Esophagus squamous epithelium (tissue), 5 donors: Measurements from ENCODE around the gene NRXN3. TPM values are rescaled to one million over a fixed set of nuclear protein-coding genes. Genes with fewer than 3 reads are reported as not detected.

Experiments
- DNase-seq: peaks from one replicate; lab custom pipeline; 2025; lab: John Stamatoyannopoulos, UW
- H3K27ac ChIP-seq, 4 donors: fragments of 200-600 bp; sonication (generic); one replicate each; pipeline ENCODE4 v1.5.1; 2016 to 2019; ENCODE audit warnings: mild to moderate bottlenecking in 1 of 4
- H3K27me3 ChIP-seq, 4 donors: fragments of 200-600 bp; sonication (generic); 1 replicate in 3 of 4; 2 replicates in 1 of 4; pipeline versions ENCODE4 v1.5.1 to v1.6.0; 2017 to 2021; ENCODE audit warnings: antibody characterized with exemption in 1 of 4
- H3K36me3 ChIP-seq, 3 donors: fragments of 200-600 bp; sonication (generic); one replicate each; pipeline ENCODE4 v1.5.1; 2016 to 2019
- H3K4me1 ChIP-seq, 3 donors: fragments of 200-600 bp; sonication (generic); one replicate each; pipeline ENCODE4 v1.5.1; 2017 to 2019
- H3K4me3 ChIP-seq, 4 donors: fragments of 200-600 bp; sonication (generic); 1 replicate in 3 of 4; 2 replicates in 1 of 4; pipeline ENCODE4 v1.5.1; 2016 to 2019; ENCODE audit warnings: mild to moderate bottlenecking in 2 of 4, moderate library complexity in 1 of 4
- H3K9me3 ChIP-seq, 3 donors: fragments of 200-600 bp; sonication (generic); one replicate each; pipeline ENCODE4 v1.5.1; 2016 to 2019
- CTCF ChIP-seq, 6 experiments: fragments of 450-650 bp in 4 of 6; fragments of 200-600 bp in 2 of 6; sonication (generic) in 2 of 6; IDR thresholded peaks; one replicate each; pipeline ENCODE4 v1.5.1; 2016 to 2019; ENCODE audit warnings: antibody characterized with exemption in 6 of 6, mild to moderate bottlenecking in 4 of 6, moderate library complexity in 4 of 6
- POLR2A ChIP-seq, 4 donors: fragments of 450-650 bp; IDR thresholded peaks; one replicate each; pipeline ENCODE4 v1.6.1; 2017; ENCODE audit warnings: antibody characterized with exemption in 4 of 4, mild to moderate bottlenecking in 4 of 4, moderate library complexity in 3 of 4
- WGBS, 2 donors: methylation state at CpG; one replicate each; pipeline ENCODE4 v1.1.5; 2018; 5-methylcytosine and 5-hydroxymethylcytosine counted together
- intact Hi-C: fragments of 100-400 bp; cut with DNase I; formaldehyde crosslinking; loops from one replicate; pipeline ENCODE4 v1.15.0; 2022
- total RNA-seq, 4 donors: library from RNA; depleted of rRNA; stranded (reverse); fragments of >200 nt; gene quantifications; one replicate each; pipeline ENCODE4 v1.1.0, GENCODE V29; 2016
- donor health status: DM: yes; HTN: yes; CAD: no.

NRXN3 gene
- total RNA-seq, 4 donors from 2014 or later: 0.30 to 15.8 (median 1.5) TPM

- Histone ChIP-seq H3K27me3 (no peaks in the 10 kb centered on the region), H3K36me3 (no peaks in the 10 kb centered on the region), H3K27ac (no peak overlapping the region), H3K4me1 (no peaks in the 10 kb centered on the region), H3K4me3 (no peak overlapping the region), H3K9me3 (no peaks in the 10 kb centered on the region)
- DNase-seq: no peak
- intact Hi-C loops: no loop called here
- TF ChIP-seq POLR2A (IDR thresholded peaks at IDR 0.05): no peak
- TF ChIP-seq CTCF (IDR thresholded peaks at IDR 0.05): no peak
- WGBS, 2 donors: 74% methylated on average over 6 of the region's 20 CpGs; no CpG with 5 or more reads in 1 of the 2 donors
These were observed 73.0 kb downstream of the NRXN3 start for GRCh38 chr14:78243187-78243586.

- H3K36me3 ChIP-seq: no peaks in the 10 kb centered on the region
- no peaks in the 10 kb centered on the region for H3K4me1 ChIP-seq
- intact Hi-C loops: no loop called here
- peaks cover 0 to 6% (median 0%) of the 10 kb centered on the region in 4 donors for H3K27me3 ChIP-seq
- H3K4me3 ChIP-seq: no peak overlapping the region
- H3K9me3 ChIP-seq: no peaks in the 10 kb centered on the region
- no peak for DNase-seq
- H3K27ac ChIP-seq: no peak overlapping the region
- WGBS, 2 donors: 33 to 50% methylated on average over 1 of the region's 1 CpG
- TF ChIP-seq POLR2A (IDR thresholded peaks at IDR 0.05) (no peak), CTCF (IDR thresholded peaks at IDR 0.05) (no peak)
These were observed 75.1 kb downstream of the NRXN3 start for GRCh38 chr14:78245238-78245637.

DNA sequence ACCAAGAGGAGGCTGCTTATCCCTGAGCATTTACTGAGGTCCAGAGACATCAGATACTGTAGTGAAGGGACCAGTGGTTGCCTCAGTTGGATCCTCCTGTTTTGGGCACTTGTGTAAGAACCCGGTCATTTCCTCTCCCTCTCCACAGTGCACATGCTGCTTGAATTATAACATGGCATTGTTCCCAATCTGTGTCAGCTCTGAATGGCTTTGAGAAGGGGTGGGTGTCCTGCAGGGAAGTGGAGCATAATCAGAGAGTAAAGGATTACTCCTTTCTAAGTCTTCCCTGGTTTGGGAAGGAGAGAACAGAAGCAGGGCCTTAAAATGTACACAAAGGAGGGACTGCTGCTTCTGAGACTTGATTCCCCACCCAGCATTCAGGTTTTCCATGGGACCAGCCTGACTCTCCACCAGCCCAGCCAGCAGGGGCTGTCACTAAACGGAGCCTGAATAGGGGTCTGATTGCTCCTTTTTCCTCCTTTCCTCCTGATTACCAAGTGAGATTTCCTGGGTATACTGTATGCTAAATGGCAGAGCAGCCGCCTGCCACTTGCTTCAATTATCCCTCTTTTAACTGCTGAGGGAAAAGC is 78.4 kb downstream of the NRXN3 start:
- TF ChIP-seq POLR2A (IDR thresholded peaks at IDR 0.05) (no peak), CTCF (IDR thresholded peaks at IDR 0.05) (no peak)
- DNase-seq: no peak
- Histone ChIP-seq H3K27ac (no peak overlapping the region), H3K4me1 (no peaks in the 10 kb centered on the region), H3K9me3 (no peaks in the 10 kb centered on the region), H3K4me3 (no peak overlapping the region), H3K36me3 (no peaks in the 10 kb centered on the region), H3K27me3 (peaks cover 0 to 6% (median 0%) of the 10 kb centered on the region in 4 donors)
- WGBS, 2 donors: 14 to 32% methylated on average over 3 of the region's 3 CpGs
- intact Hi-C loops: no loop called here

DNA sequence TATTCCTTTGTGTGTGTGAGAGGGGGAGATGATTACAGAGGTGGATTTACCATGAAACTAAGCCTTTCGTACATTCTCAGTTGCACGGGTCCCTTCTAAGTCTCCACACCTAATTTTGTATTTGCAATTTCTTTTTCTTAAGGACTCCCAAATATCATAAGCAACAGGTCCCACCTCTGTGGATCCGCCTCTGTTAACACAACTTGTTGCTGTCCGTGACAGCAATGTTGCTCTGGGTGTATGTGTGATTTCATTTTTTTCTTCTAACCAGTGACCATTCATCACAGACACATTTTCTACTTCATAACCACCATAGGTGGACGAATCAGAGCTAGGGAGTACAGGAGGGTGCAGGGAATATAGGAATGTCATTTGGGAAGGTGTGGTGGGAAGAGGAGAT is 81.1 kb downstream of the NRXN3 start:
- TF ChIP-seq CTCF (IDR thresholded peaks at IDR 0.05) (no peak), POLR2A (IDR thresholded peaks at IDR 0.05) (no peak)
- Histone ChIP-seq H3K4me1 (no peaks in the 10 kb centered on the region), H3K27me3 (peaks cover 0 to 6% (median 0%) of the 10 kb centered on the region in 4 donors), H3K36me3 (no peaks in the 10 kb centered on the region), H3K27ac (no peak overlapping the region), H3K9me3 (no peaks in the 10 kb centered on the region), H3K4me3 (no peak overlapping the region)
- intact Hi-C loops: no loop called here
- 54 to 56% methylated on average over 5 of the region's 5 CpGs for WGBS, 2 donors
- DNase-seq: no peak

- no peaks in the 10 kb centered on the region for H3K9me3 ChIP-seq
- no peak overlapping the region for H3K27ac ChIP-seq
- H3K4me1 ChIP-seq: no peaks in the 10 kb centered on the region
- H3K36me3 ChIP-seq: no peaks in the 10 kb centered on the region
- no peak for DNase-seq
- no peak for TF ChIP-seq POLR2A (IDR thresholded peaks at IDR 0.05)
- no peak for TF ChIP-seq CTCF (IDR thresholded peaks at IDR 0.05)
- peaks cover 0 to 5% (median 0%) of the 10 kb centered on the region in 4 donors for H3K27me3 ChIP-seq
- no peak overlapping the region for H3K4me3 ChIP-seq
- intact Hi-C loops: no loop called here
- WGBS, 2 donors: 62 to 65% methylated on average over 2 to 3 of the region's 3 CpGs
These were observed 83.8 kb downstream of the NRXN3 start for GRCh38 chr14:78253986-78254385.
